Mammary epithelial cell (primary cell): Measurements from ENCODE around the gene SFXN3.

Experiments
- EZH2 ChIP-seq: IDR thresholded peaks from 2 replicates; pipeline ENCODE4 v1.6.1; 2012; ENCODE audit warnings: low read length, inconsistent platforms, borderline replicate concordance
- TF ChIP-seq, protein P1 (sequence below), 2 donors: IDR thresholded peaks in 1 of 2; conservative IDR thresholded peaks in 1 of 2; 2 replicates each; pipeline ENCODE4 v1.5.1; 2011 to 2012; ENCODE audit warnings: inconsistent platforms in 2 of 2, low read length in 2 of 2, mild to moderate bottlenecking in 2 of 2, control low read depth in 1 of 2, low read depth in 1 of 2; ENCODE audit not compliant: insufficient read depth in 1 of 2; ENCODE audit errors: extremely low read depth in 1 of 2

DNA sequence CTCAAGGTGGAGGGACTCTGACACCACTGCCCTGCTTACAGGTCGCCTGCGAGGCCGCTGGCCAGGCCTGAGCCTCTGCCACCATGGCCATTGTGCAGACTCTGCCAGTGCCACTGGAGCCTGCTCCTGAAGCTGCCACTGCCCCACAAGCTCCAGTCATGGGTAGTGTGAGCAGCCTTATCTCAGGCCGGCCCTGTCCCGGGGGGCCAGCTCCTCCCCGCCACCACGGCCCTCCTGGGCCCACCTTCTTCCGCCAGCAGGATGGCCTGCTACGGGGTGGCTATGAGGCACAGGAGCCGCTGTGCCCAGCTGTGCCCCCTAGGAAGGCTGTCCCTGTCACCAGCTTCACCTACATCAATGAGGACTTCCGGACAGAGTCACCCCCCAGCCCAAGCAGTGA lies 28.6 kb upstream of the SFXN3 start:
- TF ChIP-seq, protein P1, sequence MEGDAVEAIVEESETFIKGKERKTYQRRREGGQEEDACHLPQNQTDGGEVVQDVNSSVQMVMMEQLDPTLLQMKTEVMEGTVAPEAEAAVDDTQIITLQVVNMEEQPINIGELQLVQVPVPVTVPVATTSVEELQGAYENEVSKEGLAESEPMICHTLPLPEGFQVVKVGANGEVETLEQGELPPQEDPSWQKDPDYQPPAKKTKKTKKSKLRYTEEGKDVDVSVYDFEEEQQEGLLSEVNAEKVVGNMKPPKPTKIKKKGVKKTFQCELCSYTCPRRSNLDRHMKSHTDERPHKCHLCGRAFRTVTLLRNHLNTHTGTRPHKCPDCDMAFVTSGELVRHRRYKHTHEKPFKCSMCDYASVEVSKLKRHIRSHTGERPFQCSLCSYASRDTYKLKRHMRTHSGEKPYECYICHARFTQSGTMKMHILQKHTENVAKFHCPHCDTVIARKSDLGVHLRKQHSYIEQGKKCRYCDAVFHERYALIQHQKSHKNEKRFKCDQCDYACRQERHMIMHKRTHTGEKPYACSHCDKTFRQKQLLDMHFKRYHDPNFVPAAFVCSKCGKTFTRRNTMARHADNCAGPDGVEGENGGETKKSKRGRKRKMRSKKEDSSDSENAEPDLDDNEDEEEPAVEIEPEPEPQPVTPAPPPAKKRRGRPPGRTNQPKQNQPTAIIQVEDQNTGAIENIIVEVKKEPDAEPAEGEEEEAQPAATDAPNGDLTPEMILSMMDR (conservative IDR thresholded peaks at IDR 0.05 in 1 of 2, IDR thresholded peaks at IDR 0.05 in 1 of 2; ENCODE audit: extremely low read depth in 1 of 2, insufficient read depth in 1 of 2, low read depth in 1 of 2, low read length in 2 of 2), result no peak
- TF ChIP-seq EZH2, result no peak
